GM21737 (cell line): ENCODE measurements around the gene THSD4.

Experiments used
- ATAC-seq: cut with Tn5 transposase; IDR thresholded peaks from one replicate; pipeline ENCODE4 v1.9.1; 2021; ENCODE audit warnings: mild to moderate bottlenecking, moderate library complexity; ENCODE audit not compliant: unreplicated experiment

Gene THSD4

GRCh38 chr15:71595846-71596553 is 480.7 kb downstream of the THSD4 start:
- no peak for ATAC-seq

GRCh38 chr15:71596672-71597071 is 481.4 kb downstream of the THSD4 start:
- no peak for ATAC-seq

- no peak for ATAC-seq
Measured at GRCh38 chr15:71597126-71597525, 481.9 kb downstream of the THSD4 start.

GRCh38 chr15:71597637-71598036 is 482.4 kb downstream of the THSD4 start:
- ATAC-seq: no peak

- ATAC-seq: no peak
Measured at GRCh38 chr15:71598741-71599140, 483.5 kb downstream of the THSD4 start.

- ATAC-seq: no peak
Measured at GRCh38 chr15:71599418-71600151, 484.3 kb downstream of the THSD4 start.

GRCh38 chr15:71600237-71600636 is 485.0 kb downstream of the THSD4 start:
- ATAC-seq: no peak

- ATAC-seq: no peak
Measured at GRCh38 chr15:71601038-71601834, 486.0 kb downstream of the THSD4 start.

- no peak for ATAC-seq
Measured at GRCh38 chr15:71603379-71603778, 488.1 kb downstream of the THSD4 start.

GRCh38 chr15:71607383-71607782 is 492.1 kb downstream of the THSD4 start:
- no peak for ATAC-seq

- ATAC-seq: no peak
Measured at GRCh38 chr15:71610728-71611552, 495.7 kb downstream of the THSD4 start.

GRCh38 chr15:71611553-71612396 is 496.5 kb downstream of the THSD4 start:
- ATAC-seq: no peak

- no peak for ATAC-seq
Measured at GRCh38 chr15:71612397-71612722, 497.1 kb downstream of the THSD4 start.

GRCh38 chr15:71612869-71613268 is 497.6 kb downstream of the THSD4 start:
- no peak for ATAC-seq

GRCh38 chr15:71623111-71623510 is 507.8 kb downstream of the THSD4 start:
- no peak for ATAC-seq

- no peak for ATAC-seq
Measured at GRCh38 chr15:71626596-71627088, 511.4 kb downstream of the THSD4 start.

- ATAC-seq: no peak
Measured at GRCh38 chr15:71627188-71627587, 511.9 kb downstream of the THSD4 start.

- no peak for ATAC-seq
Measured at GRCh38 chr15:71627604-71628003, 512.3 kb downstream of the THSD4 start.

- ATAC-seq: no peak
Measured at GRCh38 chr15:71628988-71629770, 513.9 kb downstream of the THSD4 start.
